Endothelial cell (in vitro differentiated cells): Measurements from ENCODE around the gene PLD5. TPM values are rescaled to one million over a fixed set of nuclear protein-coding genes. Genes with fewer than 3 reads are reported as not detected.

ENCODE experiments used
- DNase-seq: peaks from one replicate; pipeline ENCODE4 v3.0.0; 2021; ENCODE audit warnings: low spot score
- H3K27ac Mint-ChIP-seq: one replicate; pipeline ENCODE4 v1.8.0; 2021; ENCODE audit warnings: mixed read lengths, inconsistent platforms; ENCODE audit not compliant: unreplicated experiment
- H3K27me3 Mint-ChIP-seq: one replicate; pipeline ENCODE4 v1.8.0; 2021; ENCODE audit warnings: mild to moderate bottlenecking, moderate library complexity, mixed read lengths, inconsistent platforms; ENCODE audit not compliant: unreplicated experiment
- H3K36me3 Mint-ChIP-seq: one replicate; pipeline ENCODE4 v1.8.0; 2021; ENCODE audit warnings: mild to moderate bottlenecking, low read depth, mixed read lengths, inconsistent platforms; ENCODE audit not compliant: unreplicated experiment
- H3K4me1 Mint-ChIP-seq: one replicate; pipeline ENCODE4 v1.8.0; 2021; ENCODE audit warnings: mild to moderate bottlenecking, mixed read lengths, inconsistent platforms; ENCODE audit not compliant: unreplicated experiment
- H3K4me3 Mint-ChIP-seq: one replicate; pipeline ENCODE4 v1.8.0; 2021; ENCODE audit warnings: mild to moderate bottlenecking, mixed read lengths, inconsistent platforms; ENCODE audit not compliant: unreplicated experiment
- H3K9me3 Mint-ChIP-seq: one replicate; pipeline ENCODE4 v1.8.0; 2021; ENCODE audit warnings: mixed read lengths, inconsistent platforms; ENCODE audit not compliant: unreplicated experiment
- total RNA-seq: library from RNA; stranded (reverse); fragmentation: NEBNext Ultra II Directional; extraction: Animal tissue kit (Norgen Biotek cat#: 25700); gene quantifications from one replicate; pipeline ENCODE4 v1.2.1, GENCODE V29; 2021; ENCODE audit not compliant: unreplicated experiment
- TF ChIP-seq, protein P1 (sequence below): fragments of 200-600 bp; sonication (generic); IDR thresholded peaks from one replicate; pipeline ENCODE4 v1.5.0; 2021; ENCODE audit warnings: antibody characterized with exemption; ENCODE audit not compliant: unreplicated experiment

The PLD5 gene
- total RNA-seq, 1 donor from 2014 or later, result not detected

DNA sequence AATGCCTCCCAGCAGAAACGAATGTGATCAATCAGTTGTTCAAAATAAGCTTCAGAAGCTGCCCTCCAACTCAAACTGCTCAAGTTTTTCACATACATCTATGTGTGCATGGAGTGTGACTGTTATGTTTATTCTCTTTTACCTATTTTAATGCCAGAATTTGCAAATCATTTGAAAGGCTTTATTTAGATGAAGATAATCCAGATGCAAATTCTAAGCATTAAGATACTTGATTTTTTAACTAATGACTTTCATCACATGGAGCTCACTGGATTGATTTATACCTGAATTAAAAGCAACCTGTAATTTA is 69.5 kb downstream of the PLD5 start:
- DNase-seq, result no peak
- Mint-ChIP-seq H3K9me3 (no peaks in the 10 kb centered on the region), H3K4me3 (no peak overlapping the region), H3K27ac (no peak overlapping the region), H3K27me3 (no peaks in the 10 kb centered on the region), H3K4me1 (no peaks in the 10 kb centered on the region), H3K36me3 (no peaks in the 10 kb centered on the region)
- TF ChIP-seq, protein P1, sequence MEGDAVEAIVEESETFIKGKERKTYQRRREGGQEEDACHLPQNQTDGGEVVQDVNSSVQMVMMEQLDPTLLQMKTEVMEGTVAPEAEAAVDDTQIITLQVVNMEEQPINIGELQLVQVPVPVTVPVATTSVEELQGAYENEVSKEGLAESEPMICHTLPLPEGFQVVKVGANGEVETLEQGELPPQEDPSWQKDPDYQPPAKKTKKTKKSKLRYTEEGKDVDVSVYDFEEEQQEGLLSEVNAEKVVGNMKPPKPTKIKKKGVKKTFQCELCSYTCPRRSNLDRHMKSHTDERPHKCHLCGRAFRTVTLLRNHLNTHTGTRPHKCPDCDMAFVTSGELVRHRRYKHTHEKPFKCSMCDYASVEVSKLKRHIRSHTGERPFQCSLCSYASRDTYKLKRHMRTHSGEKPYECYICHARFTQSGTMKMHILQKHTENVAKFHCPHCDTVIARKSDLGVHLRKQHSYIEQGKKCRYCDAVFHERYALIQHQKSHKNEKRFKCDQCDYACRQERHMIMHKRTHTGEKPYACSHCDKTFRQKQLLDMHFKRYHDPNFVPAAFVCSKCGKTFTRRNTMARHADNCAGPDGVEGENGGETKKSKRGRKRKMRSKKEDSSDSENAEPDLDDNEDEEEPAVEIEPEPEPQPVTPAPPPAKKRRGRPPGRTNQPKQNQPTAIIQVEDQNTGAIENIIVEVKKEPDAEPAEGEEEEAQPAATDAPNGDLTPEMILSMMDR, result no peak

DNA sequence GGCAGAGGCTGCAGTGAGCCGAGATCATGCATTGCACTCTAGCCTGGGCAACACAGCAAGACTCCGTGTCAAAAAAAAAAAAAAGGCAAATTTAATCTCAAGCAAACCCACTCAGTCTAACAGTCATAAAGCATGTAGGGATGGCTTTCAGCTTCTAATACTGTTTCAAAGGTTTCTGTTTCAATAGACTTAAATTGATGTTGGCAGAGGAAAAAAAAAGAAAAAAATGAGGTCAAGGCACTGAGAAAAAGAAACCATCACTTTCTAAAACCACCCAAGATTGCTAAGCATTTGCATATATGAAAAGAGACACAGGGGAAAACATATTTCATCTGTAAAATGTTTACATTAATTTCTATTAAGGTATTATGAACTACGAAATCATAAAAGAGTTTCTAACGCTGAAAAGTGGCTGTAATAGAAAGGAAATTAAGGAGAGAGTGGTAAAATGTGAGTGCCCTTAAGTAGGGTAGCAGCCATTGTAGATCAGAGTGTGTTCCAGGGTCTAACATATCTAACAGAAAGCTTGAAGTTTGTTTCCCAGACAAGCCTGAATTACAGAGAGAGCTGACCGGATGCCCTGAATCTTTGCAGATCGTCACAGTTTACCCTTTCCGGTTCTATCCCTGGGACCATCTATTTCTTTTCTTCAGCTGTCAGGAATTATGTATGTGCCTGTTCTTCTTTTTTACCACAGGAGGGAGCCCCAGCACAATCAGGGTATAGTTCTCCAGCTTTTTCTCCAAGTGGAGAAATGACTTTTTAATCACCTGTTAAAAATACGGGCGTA is 70.0 kb downstream of the PLD5 start:
- Mint-ChIP-seq H3K9me3 (no peaks in the 10 kb centered on the region), H3K4me1 (no peaks in the 10 kb centered on the region), H3K36me3 (no peaks in the 10 kb centered on the region), H3K4me3 (no peak overlapping the region), H3K27ac (no peak overlapping the region), H3K27me3 (no peaks in the 10 kb centered on the region)
- TF ChIP-seq, protein P1, result peak; percentile 66
- peak; percentile 16 for DNase-seq

DNA sequence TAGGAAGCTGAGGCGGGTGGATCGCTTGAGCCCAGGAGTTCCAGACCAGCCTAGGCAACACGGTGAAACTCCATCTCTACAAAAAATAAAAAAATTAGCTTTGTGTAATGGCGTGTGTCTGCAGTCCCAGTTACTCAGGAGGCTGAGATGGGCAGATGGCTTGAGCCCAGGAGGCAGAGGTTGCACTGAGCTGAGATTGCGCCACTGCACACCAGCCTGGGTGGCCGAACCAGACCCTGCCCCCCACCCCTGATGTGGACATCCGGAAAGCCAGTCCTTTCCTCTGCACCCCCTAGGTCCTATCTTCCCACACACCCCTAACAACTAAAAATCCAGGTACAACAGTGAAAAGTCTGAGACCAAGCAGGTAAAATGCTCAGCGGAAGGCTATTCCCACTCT is 71.9 kb downstream of the PLD5 start:
- Mint-ChIP-seq H3K36me3 (no peaks in the 10 kb centered on the region), H3K4me3 (no peak overlapping the region), H3K9me3 (no peaks in the 10 kb centered on the region), H3K27me3 (no peaks in the 10 kb centered on the region), H3K27ac (no peak overlapping the region), H3K4me1 (no peaks in the 10 kb centered on the region)
- no peak for DNase-seq
- TF ChIP-seq, protein P1, result no peak

DNA sequence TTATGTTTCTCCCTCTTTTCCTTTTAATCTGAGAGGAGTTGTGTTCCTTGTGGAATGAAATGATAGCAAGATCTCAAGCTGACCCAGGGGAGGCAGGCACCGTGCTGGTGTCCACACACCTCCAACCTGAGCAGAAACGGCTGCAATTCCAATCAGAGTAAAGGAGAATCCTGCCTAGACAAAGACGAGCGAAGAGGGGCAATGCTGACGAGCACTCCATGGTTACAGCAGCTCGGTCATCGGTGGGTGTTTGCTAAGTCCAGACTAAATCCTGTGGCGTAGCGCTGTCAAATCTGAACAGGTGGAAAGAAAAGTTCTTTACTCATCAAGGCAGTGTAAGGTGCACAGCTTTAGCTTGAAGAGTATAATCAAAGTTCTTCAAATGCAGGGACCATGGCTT is 74.8 kb downstream of the PLD5 start:
- DNase-seq, result no peak
- Mint-ChIP-seq H3K4me1 (no peaks in the 10 kb centered on the region), H3K27me3 (peaks cover 2% of the 10 kb centered on the region), H3K4me3 (no peak overlapping the region), H3K36me3 (no peaks in the 10 kb centered on the region), H3K9me3 (no peaks in the 10 kb centered on the region), H3K27ac (no peak overlapping the region)
- TF ChIP-seq, protein P1, result no peak

DNA sequence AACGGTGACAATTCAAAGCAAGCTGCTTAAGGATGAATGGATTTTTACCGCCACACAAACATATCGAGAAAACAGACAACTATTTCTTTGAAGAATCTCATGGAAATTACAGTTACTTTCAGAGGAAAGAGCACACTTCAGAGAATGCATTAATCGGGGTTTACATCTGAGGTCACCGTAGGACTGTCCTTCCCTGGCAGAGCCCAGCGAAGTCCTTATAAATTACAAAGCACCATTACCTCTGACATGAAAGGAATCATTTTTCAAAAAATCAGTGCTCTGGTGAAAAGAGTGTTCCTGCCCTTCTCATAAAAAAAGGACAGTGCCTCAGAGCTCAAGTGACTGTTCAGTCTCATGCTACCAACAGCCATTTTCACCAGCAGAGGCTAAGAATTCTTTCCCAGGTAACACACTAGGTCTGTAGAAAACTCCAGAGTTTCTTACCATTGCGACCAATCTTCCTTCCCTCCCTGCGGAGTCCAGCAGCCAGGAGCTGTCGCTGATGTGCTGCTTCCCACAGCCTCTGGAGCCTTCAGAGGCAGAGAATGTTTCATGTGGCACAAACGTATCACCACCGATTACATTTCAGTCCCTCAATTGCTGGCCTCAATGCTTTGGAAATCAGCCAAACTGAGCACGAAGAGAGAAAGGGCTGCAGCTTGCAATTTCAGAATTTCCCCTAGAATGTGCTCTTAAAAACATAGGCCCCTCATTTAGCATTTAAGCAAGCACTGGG is 75.4 kb downstream of the PLD5 start:
- Mint-ChIP-seq H3K9me3 (no peaks in the 10 kb centered on the region), H3K36me3 (no peaks in the 10 kb centered on the region), H3K27ac (no peak overlapping the region), H3K4me3 (no peak overlapping the region), H3K4me1 (no peaks in the 10 kb centered on the region), H3K27me3 (peaks cover 2% of the 10 kb centered on the region)
- TF ChIP-seq, protein P1, result no peak
- no peak for DNase-seq
